ENCODE measurements around the gene DACT3.
"Not testable (repeated sequence)": the region's sequence is repeated elsewhere in the genome, so short reads cannot be mapped to it uniquely, and the experiment has no call there.

The DACT3 gene

GRCh38 chr19:46634656-46635218 lies 26.2 kb downstream of the DACT3 start:
- no peak for DNase-seq (ENCODE audit: low read depth)
- H3K4me3 ChIP-seq (replicated peaks; ENCODE audit: low read depth, low read length) = peak overlapping the region; percentile 40
- no peak for TF ChIP-seq CTCF (IDR thresholded peaks at IDR 0.05; ENCODE audit: low read length, missing control alignments)

- no peak for TF ChIP-seq CTCF (IDR thresholded peaks at IDR 0.05; ENCODE audit: low read length, missing control alignments)
- H3K4me3 ChIP-seq (replicated peaks; ENCODE audit: low read depth, low read length) = peak overlapping the region; percentile 40
- peak; percentile 87 for DNase-seq (ENCODE audit: low read depth)
Measured at GRCh38 chr19:46634045-46634655, 26.8 kb downstream of the DACT3 start.

- TF ChIP-seq CTCF (IDR thresholded peaks at IDR 0.05; ENCODE audit: low read length, missing control alignments) = no peak
- no peak overlapping the region for H3K4me3 ChIP-seq (replicated peaks; ENCODE audit: low read depth, low read length)
- DNase-seq (ENCODE audit: low read depth) = no peak
Measured at GRCh38 chr19:46633130-46633529, 27.9 kb downstream of the DACT3 start.

GRCh38 chr19:46631481-46631880 lies 29.5 kb downstream of the DACT3 start:
- TF ChIP-seq CTCF (IDR thresholded peaks at IDR 0.05; ENCODE audit: low read length, missing control alignments) = no peak
- H3K4me3 ChIP-seq (replicated peaks; ENCODE audit: low read depth, low read length) = no peak overlapping the region
- DNase-seq (ENCODE audit: low read depth) = peak; percentile 62

GRCh38 chr19:46630586-46631205 lies 30.3 kb downstream of the DACT3 start:
- no peak for DNase-seq (ENCODE audit: low read depth)
- no peak for TF ChIP-seq CTCF (IDR thresholded peaks at IDR 0.05; ENCODE audit: low read length, missing control alignments)
- no peak overlapping the region for H3K4me3 ChIP-seq (replicated peaks; ENCODE audit: low read depth, low read length)

GRCh38 chr19:46629546-46630025 lies 31.4 kb downstream of the DACT3 start:
- peak; percentile 66 for DNase-seq (ENCODE audit: low read depth)
- no peak for TF ChIP-seq CTCF (IDR thresholded peaks at IDR 0.05; ENCODE audit: low read length, missing control alignments)
- H3K4me3 ChIP-seq (replicated peaks; ENCODE audit: low read depth, low read length) = no peak overlapping the region

- not testable (repeated sequence) for H3K4me3 ChIP-seq (replicated peaks; ENCODE audit: low read depth, low read length); DNase-seq (ENCODE audit: low read depth)
Measured at GRCh38 chr19:46628970-46629369, 32.0 kb downstream of the DACT3 start.

Data from fibroblast of pulmonary artery (primary cell).